ENCODE data around the gene HAVCR1.

Gene HAVCR1

DNA sequence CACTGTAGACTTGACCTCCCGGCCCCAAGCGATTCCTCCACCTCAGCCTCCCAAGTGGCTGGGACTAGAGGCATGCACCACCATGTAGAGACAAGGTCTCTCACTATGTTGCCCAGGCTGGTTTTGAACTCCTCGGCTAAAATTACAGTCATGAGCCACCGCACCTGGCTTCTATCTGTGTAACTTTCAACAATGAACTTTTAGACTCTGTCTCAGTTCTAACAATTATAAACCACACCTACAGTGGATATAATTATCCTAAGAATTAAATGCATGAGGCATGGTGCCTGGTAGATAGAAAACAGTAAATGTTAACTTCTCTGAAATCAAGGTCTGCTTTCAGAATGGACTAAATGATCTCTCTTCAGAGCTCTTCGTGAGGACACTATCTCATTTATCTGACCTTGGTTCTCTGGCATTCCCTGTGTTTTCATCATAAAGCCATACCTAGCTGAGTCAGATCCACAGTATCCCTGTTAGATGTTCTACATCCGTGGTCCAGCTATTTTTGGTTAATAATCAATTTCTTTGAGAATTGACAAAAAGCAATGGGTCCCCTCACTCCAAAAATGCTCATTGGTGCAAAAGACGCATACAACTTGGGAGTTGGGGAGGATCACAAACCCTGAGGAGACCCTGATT lies 7.2 kb downstream of the HAVCR1 start:
- ChIA-PET CTCF (interaction anchor here (0.7 kb wide), 1 partner anchor 413 kb away, joined by 3 read pairs; no protein-coding TSS in a partner anchor), POLR2A (no interaction called here)
- Histone ChIP-seq H3K4me3 (ENCODE audit: low read depth, low read length) (no peak overlapping the region), H3K36me3 (ENCODE audit: control insufficient read depth in 2 of 2, insufficient read depth in 1 of 2, low read length in 2 of 2) (no peaks in the 10 kb centered on the region), H3K27ac (ENCODE audit: extremely low read depth, low read depth, low read length) (no peak overlapping the region), H3K4me1 (ENCODE audit: control insufficient read depth, insufficient read depth, low read length) (no peaks in the 10 kb centered on the region), H3K9me3 (ENCODE audit: control insufficient read depth, insufficient read depth, low read depth, low read length) (no peaks in the 10 kb centered on the region)
- TF ChIP-seq HIC1 (tag by site-specific recombination; IDR thresholded peaks at IDR 0.05), result no peak
- TF ChIP-seq ZNF785 (tag by site-specific recombination; IDR thresholded peaks at IDR 0.05), result no peak
- TF ChIP-seq ZNF580 (tag by site-specific recombination; IDR thresholded peaks at IDR 0.05), result no peak
- TF ChIP-seq ZNF610 (tag by site-specific recombination; IDR thresholded peaks at IDR 0.05; ENCODE audit: borderline replicate concordance), result no peak
- no peak for TF ChIP-seq KLF10 (tag by site-specific recombination; IDR thresholded peaks at IDR 0.05)
- TF ChIP-seq PRDM6 (tag by site-specific recombination; IDR thresholded peaks at IDR 0.05), result no peak
- no peak for TF ChIP-seq ZNF596 (tag by site-specific recombination; IDR thresholded peaks at IDR 0.05)
- TF ChIP-seq, protein P1, sequence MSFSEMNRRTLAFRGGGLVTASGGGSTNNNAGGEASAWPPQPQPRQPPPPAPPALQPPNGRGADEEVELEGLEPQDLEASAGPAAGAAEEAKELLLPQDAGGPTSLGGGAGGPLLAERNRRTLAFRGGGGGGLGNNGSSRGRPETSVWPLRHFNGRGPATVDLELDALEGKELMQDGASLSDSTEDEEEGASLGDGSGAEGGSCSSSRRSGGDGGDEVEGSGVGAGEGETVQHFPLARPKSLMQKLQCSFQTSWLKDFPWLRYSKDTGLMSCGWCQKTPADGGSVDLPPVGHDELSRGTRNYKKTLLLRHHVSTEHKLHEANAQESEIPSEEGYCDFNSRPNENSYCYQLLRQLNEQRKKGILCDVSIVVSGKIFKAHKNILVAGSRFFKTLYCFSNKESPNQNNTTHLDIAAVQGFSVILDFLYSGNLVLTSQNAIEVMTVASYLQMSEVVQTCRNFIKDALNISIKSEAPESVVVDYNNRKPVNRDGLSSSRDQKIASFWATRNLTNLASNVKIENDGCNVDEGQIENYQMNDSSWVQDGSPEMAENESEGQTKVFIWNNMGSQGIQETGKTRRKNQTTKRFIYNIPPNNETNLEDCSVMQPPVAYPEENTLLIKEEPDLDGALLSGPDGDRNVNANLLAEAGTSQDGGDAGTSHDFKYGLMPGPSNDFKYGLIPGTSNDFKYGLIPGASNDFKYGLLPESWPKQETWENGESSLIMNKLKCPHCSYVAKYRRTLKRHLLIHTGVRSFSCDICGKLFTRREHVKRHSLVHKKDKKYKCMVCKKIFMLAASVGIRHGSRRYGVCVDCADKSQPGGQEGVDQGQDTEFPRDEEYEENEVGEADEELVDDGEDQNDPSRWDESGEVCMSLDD (tag by site-specific recombination; IDR thresholded peaks at IDR 0.05), result no peak
- no peak for TF ChIP-seq ZNF561 (tag by site-specific recombination; IDR thresholded peaks at IDR 0.05; ENCODE audit: borderline replicate concordance)
- TF ChIP-seq OSR2 (tag by site-specific recombination; IDR thresholded peaks at IDR 0.05), result no peak
- TF ChIP-seq ZNF544 (tag by site-specific recombination; IDR thresholded peaks at IDR 0.05), result no peak
- no peak for TF ChIP-seq ZNF366 (tag by site-specific recombination; conservative IDR thresholded peaks at IDR 0.05)
- no peak for TF ChIP-seq PRDM1 (tag by site-specific recombination; IDR thresholded peaks at IDR 0.05)
- TF ChIP-seq AEBP2 (tag by site-specific recombination; IDR thresholded peaks at IDR 0.05; ENCODE audit: borderline replicate concordance), result no peak
- TF ChIP-seq ZNF121 (tag by site-specific recombination; IDR thresholded peaks at IDR 0.05), result no peak
- no peak for TF ChIP-seq TCF7L2 (IDR thresholded peaks at IDR 0.05; ENCODE audit: borderline replicate concordance, low read depth, low read length)
- no peak for TF ChIP-seq ZNF140 (tag by site-specific recombination; IDR thresholded peaks at IDR 0.05)
- no peak for TF ChIP-seq ZNF280C (tag by site-specific recombination; IDR thresholded peaks at IDR 0.05)
- TF ChIP-seq, protein P2, sequence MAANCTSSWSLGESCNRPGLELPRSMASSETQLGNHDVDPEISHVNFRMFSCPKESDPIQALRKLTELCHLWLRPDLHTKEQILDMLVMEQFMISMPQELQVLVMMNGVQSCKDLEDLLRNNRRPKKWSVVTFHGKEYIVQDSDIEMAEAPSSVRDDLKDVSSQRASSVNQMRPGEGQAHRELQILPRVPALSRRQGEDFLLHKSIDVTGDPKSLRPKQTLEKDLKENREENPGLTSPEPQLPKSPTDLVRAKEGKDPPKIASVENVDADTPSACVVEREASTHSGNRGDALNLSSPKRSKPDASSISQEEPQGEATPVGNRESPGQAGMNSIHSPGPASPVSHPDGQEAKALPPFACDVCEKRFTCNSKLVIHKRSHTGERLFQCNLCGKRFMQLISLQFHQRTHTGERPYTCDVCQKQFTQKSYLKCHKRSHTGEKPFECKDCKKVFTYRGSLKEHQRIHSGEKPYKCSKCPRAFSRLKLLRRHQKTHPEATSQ (tag by site-specific recombination; IDR thresholded peaks at IDR 0.05), result no peak
